Measurements from ENCODE around the gene OR1K1.

The OR1K1 gene

GRCh38 chr9:122812736-122813135 is 12.8 kb downstream of the OR1K1 start:
- TF ChIP-seq, protein P1, sequence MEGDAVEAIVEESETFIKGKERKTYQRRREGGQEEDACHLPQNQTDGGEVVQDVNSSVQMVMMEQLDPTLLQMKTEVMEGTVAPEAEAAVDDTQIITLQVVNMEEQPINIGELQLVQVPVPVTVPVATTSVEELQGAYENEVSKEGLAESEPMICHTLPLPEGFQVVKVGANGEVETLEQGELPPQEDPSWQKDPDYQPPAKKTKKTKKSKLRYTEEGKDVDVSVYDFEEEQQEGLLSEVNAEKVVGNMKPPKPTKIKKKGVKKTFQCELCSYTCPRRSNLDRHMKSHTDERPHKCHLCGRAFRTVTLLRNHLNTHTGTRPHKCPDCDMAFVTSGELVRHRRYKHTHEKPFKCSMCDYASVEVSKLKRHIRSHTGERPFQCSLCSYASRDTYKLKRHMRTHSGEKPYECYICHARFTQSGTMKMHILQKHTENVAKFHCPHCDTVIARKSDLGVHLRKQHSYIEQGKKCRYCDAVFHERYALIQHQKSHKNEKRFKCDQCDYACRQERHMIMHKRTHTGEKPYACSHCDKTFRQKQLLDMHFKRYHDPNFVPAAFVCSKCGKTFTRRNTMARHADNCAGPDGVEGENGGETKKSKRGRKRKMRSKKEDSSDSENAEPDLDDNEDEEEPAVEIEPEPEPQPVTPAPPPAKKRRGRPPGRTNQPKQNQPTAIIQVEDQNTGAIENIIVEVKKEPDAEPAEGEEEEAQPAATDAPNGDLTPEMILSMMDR (IDR thresholded peaks at IDR 0.05; ENCODE audit: low read length, missing control alignments) = no peak
- DNase-seq (ENCODE audit: low read depth) = no peak
- no peak overlapping the region for H3K4me3 ChIP-seq (replicated peaks; ENCODE audit: low read depth, low read length)

DNA sequence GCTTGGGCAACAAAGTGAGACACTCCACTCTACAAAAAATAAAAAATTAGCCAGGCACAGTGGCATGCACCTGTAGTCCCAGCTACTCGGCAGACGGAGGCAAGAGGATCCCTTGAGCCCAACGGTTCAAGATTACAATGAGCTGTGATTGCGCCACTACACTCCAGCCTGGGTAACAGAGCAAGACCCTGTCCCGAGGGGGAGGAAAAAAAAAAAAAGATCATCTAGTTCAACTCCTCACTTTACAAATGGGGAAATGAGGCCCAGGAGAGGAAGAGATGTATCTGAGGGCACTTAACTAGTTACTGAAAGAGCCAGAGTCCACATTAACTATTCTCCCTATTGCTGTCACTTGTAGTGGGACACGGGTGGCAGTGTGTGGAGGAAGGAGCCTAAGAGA is 14.6 kb downstream of the OR1K1 start:
- no peak overlapping the region for H3K4me3 ChIP-seq (replicated peaks; ENCODE audit: low read depth, low read length)
- TF ChIP-seq, protein P1 (IDR thresholded peaks at IDR 0.05; ENCODE audit: low read length, missing control alignments) = no peak
- no peak for DNase-seq (ENCODE audit: low read depth)

GRCh38 chr9:122815544-122815943 is 15.6 kb downstream of the OR1K1 start:
- DNase-seq (ENCODE audit: low read depth) = no peak
- TF ChIP-seq, protein P1 (IDR thresholded peaks at IDR 0.05; ENCODE audit: low read length, missing control alignments) = no peak
- H3K4me3 ChIP-seq (replicated peaks; ENCODE audit: low read depth, low read length) = no peak overlapping the region

DNA sequence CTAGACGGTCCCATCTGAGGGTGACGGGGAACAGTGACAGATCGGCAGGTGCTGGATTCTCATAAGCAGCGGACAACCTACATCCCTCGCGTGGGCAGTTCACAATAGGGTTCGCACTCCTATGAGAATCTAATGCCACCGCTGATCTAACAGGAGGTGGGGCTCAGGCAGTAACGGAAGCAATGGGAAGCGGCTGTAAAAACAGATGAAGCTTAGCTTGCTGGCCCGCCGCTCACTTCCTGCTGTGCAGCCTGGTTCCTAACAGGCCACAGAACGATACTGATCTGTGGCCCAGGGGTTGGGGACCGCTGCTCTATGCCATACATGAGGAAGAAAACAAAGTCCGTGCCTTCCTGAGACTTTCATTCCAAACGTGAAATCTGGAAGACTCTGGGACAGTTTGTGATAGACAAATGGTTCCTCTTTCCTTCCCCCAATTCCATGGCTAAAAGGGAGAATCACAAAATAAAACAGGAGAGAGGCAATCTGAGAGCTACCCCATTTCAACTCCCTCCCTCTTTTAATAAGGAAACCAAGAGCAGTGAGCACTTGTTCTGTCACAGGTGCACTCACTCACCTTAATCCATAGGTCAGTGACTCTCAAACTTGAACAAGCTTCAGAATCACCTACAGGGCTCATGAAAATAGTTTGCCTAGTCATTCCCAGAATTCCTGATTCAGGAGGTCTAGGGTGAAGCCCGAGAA is 16.4 kb downstream of the OR1K1 start:
- DNase-seq (ENCODE audit: low read depth) = no peak
- TF ChIP-seq, protein P1 (IDR thresholded peaks at IDR 0.05; ENCODE audit: low read length, missing control alignments) = no peak
- H3K4me3 ChIP-seq (replicated peaks; ENCODE audit: low read depth, low read length) = no peak overlapping the region

- TF ChIP-seq, protein P1 (IDR thresholded peaks at IDR 0.05; ENCODE audit: low read length, missing control alignments) = no peak
- H3K4me3 ChIP-seq (replicated peaks; ENCODE audit: low read depth, low read length) = no peak overlapping the region
- peak; percentile 36 for DNase-seq (ENCODE audit: low read depth)
Observed at GRCh38 chr9:122819326-122819725, 19.4 kb downstream of the OR1K1 start.

GRCh38 chr9:122819791-122820489 is 20.0 kb downstream of the OR1K1 start:
- peak; percentile 67 for DNase-seq (ENCODE audit: low read depth)
- H3K4me3 ChIP-seq (replicated peaks; ENCODE audit: low read depth, low read length) = no peak overlapping the region
- TF ChIP-seq, protein P1 (IDR thresholded peaks at IDR 0.05; ENCODE audit: low read length, missing control alignments) = no peak
